Measurements from ENCODE around the gene PHLDB3.

DNA sequence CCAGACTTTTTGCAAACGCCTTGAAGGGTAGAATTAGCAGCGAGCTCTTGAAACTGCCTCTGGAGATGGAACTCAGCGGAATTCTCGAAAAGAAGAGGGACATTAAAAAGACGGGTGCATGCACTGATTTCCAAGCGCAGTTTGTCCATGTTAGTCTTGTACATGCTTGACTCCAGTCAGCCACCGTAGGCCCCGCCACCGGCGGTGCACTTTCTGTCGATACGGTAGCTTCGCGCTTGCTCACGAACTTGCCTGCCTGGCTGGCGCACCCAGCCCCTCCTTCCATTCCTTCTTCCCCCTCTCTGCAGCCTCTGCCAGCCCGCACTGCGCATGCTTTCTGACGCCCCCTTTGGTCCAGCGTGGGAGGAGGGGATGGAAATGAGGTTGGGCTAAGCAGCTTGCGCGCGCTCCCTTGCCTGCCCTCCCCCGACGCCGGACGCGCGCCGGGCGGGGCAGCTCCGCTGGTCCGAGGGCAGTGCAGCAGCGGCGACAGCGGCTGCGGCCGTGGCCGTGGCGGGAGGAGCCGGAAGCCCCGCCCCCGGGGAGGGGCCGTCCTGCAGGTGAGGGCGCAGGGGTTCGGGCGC is 28.5 kb upstream of the PHLDB3 start, which contains the start of gene ZNF575:
- TF ChIP-seq, protein P1, sequence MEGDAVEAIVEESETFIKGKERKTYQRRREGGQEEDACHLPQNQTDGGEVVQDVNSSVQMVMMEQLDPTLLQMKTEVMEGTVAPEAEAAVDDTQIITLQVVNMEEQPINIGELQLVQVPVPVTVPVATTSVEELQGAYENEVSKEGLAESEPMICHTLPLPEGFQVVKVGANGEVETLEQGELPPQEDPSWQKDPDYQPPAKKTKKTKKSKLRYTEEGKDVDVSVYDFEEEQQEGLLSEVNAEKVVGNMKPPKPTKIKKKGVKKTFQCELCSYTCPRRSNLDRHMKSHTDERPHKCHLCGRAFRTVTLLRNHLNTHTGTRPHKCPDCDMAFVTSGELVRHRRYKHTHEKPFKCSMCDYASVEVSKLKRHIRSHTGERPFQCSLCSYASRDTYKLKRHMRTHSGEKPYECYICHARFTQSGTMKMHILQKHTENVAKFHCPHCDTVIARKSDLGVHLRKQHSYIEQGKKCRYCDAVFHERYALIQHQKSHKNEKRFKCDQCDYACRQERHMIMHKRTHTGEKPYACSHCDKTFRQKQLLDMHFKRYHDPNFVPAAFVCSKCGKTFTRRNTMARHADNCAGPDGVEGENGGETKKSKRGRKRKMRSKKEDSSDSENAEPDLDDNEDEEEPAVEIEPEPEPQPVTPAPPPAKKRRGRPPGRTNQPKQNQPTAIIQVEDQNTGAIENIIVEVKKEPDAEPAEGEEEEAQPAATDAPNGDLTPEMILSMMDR (conservative IDR thresholded peaks at IDR 0.05; ENCODE audit: low read length): no peak
- TF ChIP-seq EZH2phosphoT487 (IDR thresholded peaks at IDR 0.05; ENCODE audit: borderline replicate concordance): no peak

Measured in Loucy (cell line).